Neural progenitor cell (in vitro differentiated cells): ENCODE results near the gene SMPX. TPM values are rescaled to one million over a fixed set of nuclear protein-coding genes. Genes with fewer than 3 reads are reported as not detected.
"Not testable (repeated sequence)": the region's sequence is repeated elsewhere in the genome, so short reads cannot be mapped to it uniquely, and the experiment has no call there.

Source experiments
- DNase-seq: peaks from one replicate; pipeline ENCODE4 v3.0.0-alpha.2; 2016; ENCODE audit warnings: low spot score
- H2AFZ ChIP-seq: fragments of 200-600 bp; sonication (generic); replicated peaks from 2 replicates; pipeline ENCODE4 v1.6.1; 2016; ENCODE audit warnings: antibody characterized with exemption
- H3F3A ChIP-seq: fragments of 200-600 bp; sonication (generic); 2 replicates; pipeline ENCODE4 v1.6.1; 2016; ENCODE audit warnings: antibody characterized with exemption, low read depth
- H3K27ac ChIP-seq: fragments of 200-600 bp; sonication (generic); 2 replicates; pipeline ENCODE4 v1.5.1; 2016; ENCODE audit warnings: mild to moderate bottlenecking
- H3K27me3 ChIP-seq: fragments of 200-600 bp; sonication (generic); 2 replicates; pipeline ENCODE4 v1.6.1; 2016; ENCODE audit warnings: mild to moderate bottlenecking, moderate library complexity
- H3K36me3 ChIP-seq: fragments of 200-600 bp; sonication (generic); 2 replicates; pipeline ENCODE4 v1.5.1; 2016
- H3K4me1 ChIP-seq: fragments of 200-600 bp; sonication (generic); 2 replicates; pipeline ENCODE4 v1.6.1; 2016; ENCODE audit warnings: mixed run types
- H3K4me2 ChIP-seq: fragments of 200-600 bp; sonication (generic); 2 replicates; pipeline ENCODE4 v1.6.1; 2016
- H3K4me3 ChIP-seq: fragments of 200-600 bp; sonication (generic); 2 replicates; pipeline ENCODE4 v1.5.1; 2016
- H3K79me2 ChIP-seq: fragments of 200-600 bp; sonication (generic); 2 replicates; pipeline ENCODE4 v1.6.1; 2016; ENCODE audit warnings: low read depth
- H3K9ac ChIP-seq: fragments of 200-600 bp; sonication (generic); 2 replicates; pipeline ENCODE4 v1.6.1; 2016
- H3K9me3 ChIP-seq: fragments of 200-600 bp; sonication (generic); 2 replicates; pipeline ENCODE4 v1.5.1; 2016; ENCODE audit warnings: low read depth
- H4K20me1 ChIP-seq: fragments of 200-600 bp; sonication (generic); 2 replicates; pipeline ENCODE4 v1.6.1; 2016; ENCODE audit warnings: low read depth
- H3K27ac Mint-ChIP-seq: 3 replicates; pipeline ENCODE4 v1.8.0; 2021; ENCODE audit warnings: mixed read lengths
- H3K27me3 Mint-ChIP-seq: 2 replicates; pipeline ENCODE4 v1.8.0; 2022; ENCODE audit warnings: low read depth, mild to moderate bottlenecking, inconsistent platforms, moderate library complexity, mixed read lengths; ENCODE audit not compliant: insufficient read depth
- H3K36me3 Mint-ChIP-seq: 3 replicates; pipeline ENCODE4 v1.8.0; 2021; ENCODE audit warnings: mixed read lengths
- H3K4me1 Mint-ChIP-seq: 3 replicates; pipeline ENCODE4 v1.8.0; 2021; ENCODE audit warnings: mixed read lengths
- H3K4me3 Mint-ChIP-seq: 3 replicates; pipeline ENCODE4 v1.8.0; 2021; ENCODE audit warnings: mild to moderate bottlenecking, moderate library complexity, mixed read lengths
- H3K9me3 Mint-ChIP-seq: 3 replicates; pipeline ENCODE4 v1.8.0; 2020; ENCODE audit warnings: mixed read lengths
- EZH2 ChIP-seq: fragments of 200-600 bp; sonication (generic); IDR thresholded peaks from 2 replicates; pipeline ENCODE4 v1.6.1; 2017; ENCODE audit warnings: antibody characterized with exemption, mild to moderate bottlenecking, moderate library complexity
- EZH2phosphoT487 ChIP-seq: fragments of 200-600 bp; sonication (generic); IDR thresholded peaks from 2 replicates; pipeline ENCODE4 v1.6.1; 2017; ENCODE audit warnings: antibody characterized with exemption
- total RNA-seq: library from RNA; depleted of rRNA; stranded (reverse); fragments of >200 nt; gene quantifications from 2 replicates; pipeline ENCODE4 v1.2.3, GENCODE V29; 2015; ENCODE audit warnings: low replicate concordance
- TF ChIP-seq, protein P1 (sequence below): fragments of 200-600 bp; sonication (generic); IDR thresholded peaks from 2 replicates; pipeline ENCODE4 v1.5.1; 2017; ENCODE audit warnings: antibody characterized with exemption, mild to moderate bottlenecking

Gene SMPX
- total RNA-seq, 1 donor from 2014 or later = not detected

DNA sequence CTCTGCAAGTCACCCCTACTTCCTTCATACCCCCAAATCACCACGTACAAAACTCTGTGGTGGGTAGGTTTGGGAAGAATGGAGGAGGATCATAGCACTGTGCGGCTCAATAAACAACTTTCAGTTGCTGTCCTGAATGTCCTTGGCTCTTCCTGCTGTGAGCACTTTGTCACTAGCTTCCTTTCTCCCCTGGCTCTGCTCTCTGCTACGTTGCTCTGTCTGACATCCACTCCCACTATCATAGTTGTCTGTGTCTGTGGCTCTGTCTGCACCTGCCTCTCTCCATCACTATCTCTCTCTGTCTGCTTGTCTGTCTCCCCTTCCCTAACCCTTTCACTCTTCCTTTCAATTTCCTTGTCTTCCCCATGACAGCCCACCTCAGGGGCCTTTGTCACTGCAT lies 21.2 kb upstream of the SMPX start:
- TF ChIP-seq, protein P1, sequence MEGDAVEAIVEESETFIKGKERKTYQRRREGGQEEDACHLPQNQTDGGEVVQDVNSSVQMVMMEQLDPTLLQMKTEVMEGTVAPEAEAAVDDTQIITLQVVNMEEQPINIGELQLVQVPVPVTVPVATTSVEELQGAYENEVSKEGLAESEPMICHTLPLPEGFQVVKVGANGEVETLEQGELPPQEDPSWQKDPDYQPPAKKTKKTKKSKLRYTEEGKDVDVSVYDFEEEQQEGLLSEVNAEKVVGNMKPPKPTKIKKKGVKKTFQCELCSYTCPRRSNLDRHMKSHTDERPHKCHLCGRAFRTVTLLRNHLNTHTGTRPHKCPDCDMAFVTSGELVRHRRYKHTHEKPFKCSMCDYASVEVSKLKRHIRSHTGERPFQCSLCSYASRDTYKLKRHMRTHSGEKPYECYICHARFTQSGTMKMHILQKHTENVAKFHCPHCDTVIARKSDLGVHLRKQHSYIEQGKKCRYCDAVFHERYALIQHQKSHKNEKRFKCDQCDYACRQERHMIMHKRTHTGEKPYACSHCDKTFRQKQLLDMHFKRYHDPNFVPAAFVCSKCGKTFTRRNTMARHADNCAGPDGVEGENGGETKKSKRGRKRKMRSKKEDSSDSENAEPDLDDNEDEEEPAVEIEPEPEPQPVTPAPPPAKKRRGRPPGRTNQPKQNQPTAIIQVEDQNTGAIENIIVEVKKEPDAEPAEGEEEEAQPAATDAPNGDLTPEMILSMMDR = no peak
- TF ChIP-seq EZH2 = no peak
- TF ChIP-seq EZH2phosphoT487 = no peak
- peaks cover 3% of the 10 kb centered on the region for H3K9me3 Mint-ChIP-seq
- H3K27me3 ChIP-seq = no peaks in the 10 kb centered on the region
- H3K27ac Mint-ChIP-seq = no peak overlapping the region
- no peak overlapping the region for H3K4me2 ChIP-seq
- H3K9ac ChIP-seq = no peak overlapping the region
- H3K4me3 ChIP-seq = no peak overlapping the region
- no peak overlapping the region for H2AFZ ChIP-seq
- H3K4me3 Mint-ChIP-seq = no peak overlapping the region
- H3K4me1 ChIP-seq = no peaks in the 10 kb centered on the region
- H4K20me1 ChIP-seq = no peaks in the 10 kb centered on the region
- peaks cover 12% of the 10 kb centered on the region for H3K4me1 Mint-ChIP-seq
- no peaks in the 10 kb centered on the region for H3K27me3 Mint-ChIP-seq
- no peaks in the 10 kb centered on the region for H3K9me3 ChIP-seq
- no peaks in the 10 kb centered on the region for H3K36me3 ChIP-seq
- no peaks in the 10 kb centered on the region for H3F3A ChIP-seq
- no peaks in the 10 kb centered on the region for H3K36me3 Mint-ChIP-seq
- no peaks in the 10 kb centered on the region for H3K79me2 ChIP-seq
- DNase-seq = no peak
- no peak overlapping the region for H3K27ac ChIP-seq

DNA sequence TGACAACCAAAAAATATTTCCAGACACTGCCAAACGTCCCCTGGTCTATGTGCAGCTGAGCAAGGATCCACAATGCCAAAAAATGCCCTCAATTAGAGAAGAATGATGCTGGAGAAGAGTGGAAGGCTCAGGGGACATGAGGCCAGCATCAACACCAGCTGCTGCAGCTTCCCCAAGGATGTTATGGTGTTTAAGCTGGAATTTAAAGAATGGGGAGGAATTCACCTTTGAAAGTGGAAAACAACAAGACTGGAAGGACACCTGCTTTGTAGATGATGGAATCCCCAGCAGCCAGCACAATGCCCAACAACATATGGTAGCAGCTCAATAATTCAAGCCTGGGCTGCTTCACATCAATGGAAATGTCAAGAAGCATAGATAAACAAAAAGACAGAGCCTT lies 20.3 kb upstream of the SMPX start:
- Mint-ChIP-seq H3K27ac (no peak overlapping the region), H3K27me3 (no peaks in the 10 kb centered on the region), H3K4me1 (peaks cover 12% of the 10 kb centered on the region), H3K36me3 (no peaks in the 10 kb centered on the region), H3K9me3 (peaks cover 3% of the 10 kb centered on the region), H3K4me3 (no peak overlapping the region)
- no peaks in the 10 kb centered on the region for H3F3A ChIP-seq
- H3K4me3 ChIP-seq = no peak overlapping the region
- H3K9me3 ChIP-seq = no peaks in the 10 kb centered on the region
- H3K27ac ChIP-seq = no peak overlapping the region
- TF ChIP-seq EZH2 (no peak), EZH2phosphoT487 (no peak)
- TF ChIP-seq, protein P1 = no peak
- no peaks in the 10 kb centered on the region for H3K79me2 ChIP-seq
- no peak overlapping the region for H3K4me2 ChIP-seq
- no peaks in the 10 kb centered on the region for H3K27me3 ChIP-seq
- no peak overlapping the region for H3K9ac ChIP-seq
- no peaks in the 10 kb centered on the region for H3K36me3 ChIP-seq
- H4K20me1 ChIP-seq = no peaks in the 10 kb centered on the region
- no peaks in the 10 kb centered on the region for H3K4me1 ChIP-seq
- no peak overlapping the region for H2AFZ ChIP-seq
- no peak for DNase-seq

DNA sequence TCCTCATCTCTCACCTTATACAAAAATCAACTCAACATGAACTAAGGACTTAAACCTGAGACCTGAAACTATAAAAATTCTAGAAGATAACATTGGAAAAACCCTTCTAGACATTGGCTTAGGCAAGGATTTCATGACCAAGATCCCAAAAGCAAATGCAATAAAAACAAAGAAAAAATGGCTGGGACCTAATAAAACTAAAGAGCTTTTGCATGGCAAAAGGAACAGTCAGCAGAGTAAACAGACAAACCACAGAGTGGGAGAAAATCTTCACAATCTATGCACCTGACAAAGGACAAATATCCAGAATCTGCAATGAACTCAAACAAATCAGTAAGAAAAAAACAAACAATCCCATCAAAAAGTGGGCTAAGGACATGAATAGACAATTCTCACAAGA lies 17.2 kb upstream of the SMPX start:
- not testable (repeated sequence) for H3K27ac Mint-ChIP-seq

DNA sequence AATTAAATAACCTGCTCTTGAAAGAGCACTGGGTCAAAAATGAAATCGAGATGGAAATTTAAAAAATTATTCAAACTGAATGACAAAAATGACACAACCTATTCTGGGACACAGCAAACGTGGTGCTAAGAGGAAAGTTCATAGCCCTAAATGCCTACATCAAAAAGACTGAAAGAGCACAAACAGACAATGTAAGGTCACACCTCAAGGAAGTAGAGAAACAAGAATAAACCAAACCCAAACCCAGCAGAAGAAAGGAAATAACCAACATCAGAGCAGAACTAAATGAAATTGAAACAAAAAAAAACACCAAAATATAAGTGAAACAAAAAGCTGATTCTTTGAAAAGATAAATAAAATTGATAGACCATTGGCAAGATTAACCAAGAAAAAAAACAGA lies 15.1 kb upstream of the SMPX start:
- not testable (repeated sequence) for H3K4me1 Mint-ChIP-seq, H3F3A ChIP-seq, H3K27me3 ChIP-seq, H3K27ac ChIP-seq, H3K4me1 ChIP-seq, H3K4me3 ChIP-seq, H3K27ac Mint-ChIP-seq, H3K27me3 Mint-ChIP-seq, H3K4me2 ChIP-seq, H3K4me3 Mint-ChIP-seq, H3K36me3 ChIP-seq, H3K9me3 Mint-ChIP-seq, H3K9me3 ChIP-seq, H3K79me2 ChIP-seq, DNase-seq, H2AFZ ChIP-seq, H4K20me1 ChIP-seq, H3K9ac ChIP-seq, H3K36me3 Mint-ChIP-seq

More for the DNA sequence above, 17.2 kb upstream of the SMPX start:
- not testable (repeated sequence) for H3K4me1 ChIP-seq, H3K4me2 ChIP-seq, H3K27me3 ChIP-seq, H4K20me1 ChIP-seq, H3K27ac ChIP-seq, H3K4me3 Mint-ChIP-seq, H3K4me3 ChIP-seq, H3K79me2 ChIP-seq, H2AFZ ChIP-seq, H3K27me3 Mint-ChIP-seq, H3K9me3 Mint-ChIP-seq, H3K36me3 ChIP-seq, H3K36me3 Mint-ChIP-seq, H3F3A ChIP-seq, DNase-seq, H3K9me3 ChIP-seq, H3K9ac ChIP-seq
- peaks cover 12% of the 10 kb centered on the region for H3K4me1 Mint-ChIP-seq
